Type B pancreatic cell (in vitro differentiated cells): Measurements from ENCODE around the gene RCC1. TPM values are rescaled to one million over a fixed set of nuclear protein-coding genes. Genes with fewer than 3 reads are reported as not detected.
"Not testable (repeated sequence)": the region's sequence is repeated elsewhere in the genome, so short reads cannot be mapped to it uniquely, and the experiment has no call there.

ENCODE experiments used
- DNase-seq: peaks from one replicate; pipeline ENCODE4 v3.0.0; 2021; ENCODE audit warnings: mixed read lengths; ENCODE audit not compliant: unreplicated experiment; ENCODE audit errors: extremely low spot score
- H3K27ac Mint-ChIP-seq: 2 replicates; pipeline ENCODE4 v1.8.0; 2021; ENCODE audit warnings: mild to moderate bottlenecking, mixed read lengths
- H3K27me3 Mint-ChIP-seq: 2 replicates; pipeline ENCODE4 v1.8.0; 2021; ENCODE audit warnings: mixed read lengths
- H3K36me3 Mint-ChIP-seq: 2 replicates; pipeline ENCODE4 v1.8.0; 2021; ENCODE audit warnings: mixed read lengths
- H3K4me1 Mint-ChIP-seq: one replicate; pipeline ENCODE4 v1.8.0; 2021; ENCODE audit warnings: mixed read lengths; ENCODE audit not compliant: unreplicated experiment
- H3K4me3 Mint-ChIP-seq: 2 replicates; pipeline ENCODE4 v1.8.0; 2021; ENCODE audit warnings: mild to moderate bottlenecking, mixed read lengths
- H3K9me3 Mint-ChIP-seq: 2 replicates; pipeline ENCODE4 v1.8.0; 2021; ENCODE audit warnings: mixed read lengths
- total RNA-seq: library from RNA; stranded (reverse); gene quantifications from 2 replicates; pipeline ENCODE4 v1.2.1, GENCODE V29; 2021; ENCODE audit warnings: low replicate concordance
- TF ChIP-seq, protein P1 (sequence below): fragments of 200-600 bp; sonication (generic); conservative IDR thresholded peaks from 2 replicates; pipeline ENCODE4 v1.5.0; 2021; ENCODE audit warnings: antibody characterized with exemption, mild to moderate bottlenecking

Gene RCC1
- total RNA-seq, 1 donor from 2014 or later: 46.5 TPM

DNA sequence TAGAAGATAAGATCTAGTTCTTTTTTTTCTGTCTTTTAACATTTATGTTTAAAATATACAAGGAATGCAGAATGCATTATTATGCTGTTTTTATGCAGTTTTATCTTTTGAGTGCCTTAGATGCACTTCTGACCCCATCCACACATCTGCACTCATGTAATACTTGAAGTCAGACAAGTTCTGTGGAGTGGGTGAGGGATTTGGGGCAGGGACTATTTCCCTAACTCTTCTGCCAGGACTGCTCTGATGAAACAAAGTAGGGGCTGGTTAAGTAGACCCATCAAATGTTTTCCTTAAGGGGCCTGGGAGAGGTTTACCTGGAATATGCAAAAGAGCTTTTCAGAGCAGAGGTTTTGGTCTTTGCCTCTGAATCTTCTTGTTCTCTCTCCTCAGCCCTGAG is 58.5 kb downstream of the RCC1 start:
- Mint-ChIP-seq H3K4me3 (no peak overlapping the region), H3K27ac (no peak overlapping the region), H3K36me3 (peaks cover 22% of the 10 kb centered on the region)

DNA sequence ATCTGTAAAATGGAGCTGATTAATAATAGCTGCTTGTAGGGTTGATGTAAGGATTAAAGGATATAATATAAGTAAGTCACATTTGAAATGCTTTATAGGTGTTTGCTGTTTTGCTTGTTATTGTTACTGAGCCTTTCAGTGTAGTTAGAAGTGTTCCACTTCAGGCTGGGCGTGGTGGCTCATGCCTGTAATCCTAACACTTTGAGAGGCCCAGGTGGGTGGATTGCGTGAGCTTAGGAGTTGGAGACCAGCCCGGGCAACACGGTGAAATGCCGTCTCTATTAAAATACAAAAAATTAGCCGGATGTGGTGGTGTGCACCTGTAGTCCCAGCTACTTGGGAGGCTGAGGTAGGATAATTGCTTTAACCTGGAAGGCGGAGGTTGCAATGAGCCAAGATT is 59.2 kb downstream of the RCC1 start:
- Mint-ChIP-seq H3K36me3 (peaks cover 22% of the 10 kb centered on the region), H3K9me3 (no peaks in the 10 kb centered on the region), H3K4me3 (no peak overlapping the region), H3K4me1 (no peaks in the 10 kb centered on the region), H3K27me3 (no peaks in the 10 kb centered on the region), H3K27ac (no peak overlapping the region)
- no peak for DNase-seq
- TF ChIP-seq, protein P1, sequence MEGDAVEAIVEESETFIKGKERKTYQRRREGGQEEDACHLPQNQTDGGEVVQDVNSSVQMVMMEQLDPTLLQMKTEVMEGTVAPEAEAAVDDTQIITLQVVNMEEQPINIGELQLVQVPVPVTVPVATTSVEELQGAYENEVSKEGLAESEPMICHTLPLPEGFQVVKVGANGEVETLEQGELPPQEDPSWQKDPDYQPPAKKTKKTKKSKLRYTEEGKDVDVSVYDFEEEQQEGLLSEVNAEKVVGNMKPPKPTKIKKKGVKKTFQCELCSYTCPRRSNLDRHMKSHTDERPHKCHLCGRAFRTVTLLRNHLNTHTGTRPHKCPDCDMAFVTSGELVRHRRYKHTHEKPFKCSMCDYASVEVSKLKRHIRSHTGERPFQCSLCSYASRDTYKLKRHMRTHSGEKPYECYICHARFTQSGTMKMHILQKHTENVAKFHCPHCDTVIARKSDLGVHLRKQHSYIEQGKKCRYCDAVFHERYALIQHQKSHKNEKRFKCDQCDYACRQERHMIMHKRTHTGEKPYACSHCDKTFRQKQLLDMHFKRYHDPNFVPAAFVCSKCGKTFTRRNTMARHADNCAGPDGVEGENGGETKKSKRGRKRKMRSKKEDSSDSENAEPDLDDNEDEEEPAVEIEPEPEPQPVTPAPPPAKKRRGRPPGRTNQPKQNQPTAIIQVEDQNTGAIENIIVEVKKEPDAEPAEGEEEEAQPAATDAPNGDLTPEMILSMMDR: no peak

More for the DNA sequence above, 58.5 kb downstream of the RCC1 start:
- Mint-ChIP-seq H3K9me3 (no peaks in the 10 kb centered on the region), H3K4me1 (no peaks in the 10 kb centered on the region), H3K27me3 (no peaks in the 10 kb centered on the region)
- TF ChIP-seq, protein P1: no peak
- no peak for DNase-seq

DNA sequence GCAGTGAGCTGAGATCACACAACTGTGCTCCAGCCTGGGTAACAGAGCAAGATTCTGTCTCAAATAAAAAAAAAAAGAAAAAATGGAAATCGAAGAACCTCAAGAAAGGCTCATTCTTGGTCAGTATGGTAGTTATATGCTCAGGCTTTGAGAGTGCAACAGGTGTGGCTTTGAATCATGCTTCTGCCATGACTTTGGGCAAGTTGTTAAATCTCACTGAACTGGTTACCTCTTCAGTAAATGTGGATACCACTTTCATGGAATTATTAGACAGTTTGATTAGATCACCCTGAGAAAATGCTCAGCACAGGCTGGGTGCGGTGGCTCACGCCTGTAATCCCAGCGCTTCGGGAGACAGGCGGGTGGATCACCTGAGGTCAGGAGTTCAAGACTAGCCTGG is 59.9 kb downstream of the RCC1 start:
- peaks cover 22% of the 10 kb centered on the region for H3K36me3 Mint-ChIP-seq
- H3K4me3 Mint-ChIP-seq: no peak overlapping the region
- TF ChIP-seq, protein P1: no peak
- no peaks in the 10 kb centered on the region for H3K4me1 Mint-ChIP-seq
- peak overlapping the region; percentile 39 for H3K27ac Mint-ChIP-seq
- H3K27me3 Mint-ChIP-seq: no peaks in the 10 kb centered on the region
- no peak for DNase-seq
- no peaks in the 10 kb centered on the region for H3K9me3 Mint-ChIP-seq

DNA sequence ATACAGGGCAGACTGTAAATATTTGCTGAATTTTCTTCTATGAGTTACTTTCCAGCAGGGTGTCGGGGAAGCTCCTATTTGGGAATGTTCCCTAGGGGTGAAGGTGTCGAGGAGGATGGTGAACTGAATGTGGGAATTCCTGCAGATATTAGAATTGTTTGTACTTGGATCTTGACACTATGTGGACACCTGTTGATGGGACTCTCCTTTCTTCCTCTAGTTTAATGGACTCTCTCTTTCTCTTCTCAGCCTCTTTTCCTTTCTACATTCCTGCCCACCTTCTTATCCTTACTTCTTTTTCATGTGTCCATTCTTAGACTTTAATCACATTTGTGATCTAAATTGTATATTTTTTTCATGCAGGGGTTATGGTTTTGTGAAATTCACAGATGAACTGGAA is 61.1 kb downstream of the RCC1 start:
- H3K9me3 Mint-ChIP-seq: no peaks in the 10 kb centered on the region
- H3K27ac Mint-ChIP-seq: no peak overlapping the region
- H3K4me3 Mint-ChIP-seq: no peak overlapping the region
- TF ChIP-seq, protein P1: no peak
- H3K36me3 Mint-ChIP-seq: peaks cover 22% of the 10 kb centered on the region
- H3K27me3 Mint-ChIP-seq: no peaks in the 10 kb centered on the region
- no peak for DNase-seq
- H3K4me1 Mint-ChIP-seq: no peaks in the 10 kb centered on the region

DNA sequence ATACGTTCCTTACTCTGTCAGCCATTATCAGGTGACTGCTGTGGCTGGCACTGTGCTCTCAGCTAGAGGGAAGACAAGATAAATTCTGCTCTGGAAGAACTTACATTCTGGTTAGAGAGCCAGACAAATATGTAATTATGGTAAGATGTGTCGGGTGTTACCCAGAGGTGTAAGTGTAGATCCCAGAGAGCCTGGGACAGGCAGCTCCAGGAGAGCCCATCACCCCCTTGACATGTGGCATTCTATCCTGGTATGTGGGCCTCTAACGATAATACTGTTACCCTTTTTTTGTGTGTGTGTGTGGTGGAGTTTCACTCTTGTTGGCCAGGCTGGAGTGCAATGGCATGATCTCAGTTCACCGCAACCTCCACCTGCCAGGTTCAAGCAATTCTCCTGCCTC is 66.1 kb downstream of the RCC1 start:
- Mint-ChIP-seq H3K27ac (no peak overlapping the region), H3K4me1 (no peaks in the 10 kb centered on the region), H3K4me3 (no peak overlapping the region), H3K36me3 (peaks cover 23% of the 10 kb centered on the region), H3K27me3 (no peaks in the 10 kb centered on the region), H3K9me3 (no peaks in the 10 kb centered on the region)
- TF ChIP-seq, protein P1: no peak
- DNase-seq: no peak

DNA sequence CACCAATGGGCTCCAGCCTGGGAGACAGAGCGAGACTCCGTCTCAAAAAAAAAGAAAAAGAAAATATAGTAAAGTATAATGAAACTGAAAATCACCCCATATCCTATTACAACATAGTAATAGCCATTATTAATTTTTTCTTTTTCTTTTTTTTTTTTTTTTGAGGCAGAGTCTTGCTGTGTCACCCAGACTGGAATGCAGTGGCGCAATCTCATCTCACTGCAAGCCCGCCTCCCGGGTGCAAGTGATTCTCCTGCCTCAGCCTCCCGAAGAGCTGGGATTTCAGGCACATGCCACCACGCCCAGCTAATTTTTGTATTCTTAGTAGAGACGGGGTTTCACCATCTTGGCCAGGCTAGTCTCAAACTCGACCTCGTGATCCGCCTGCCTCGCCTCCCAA is 67.0 kb downstream of the RCC1 start:
- not testable (repeated sequence) for H3K4me3 Mint-ChIP-seq, DNase-seq, H3K9me3 Mint-ChIP-seq, H3K27ac Mint-ChIP-seq, H3K4me1 Mint-ChIP-seq, H3K27me3 Mint-ChIP-seq
- H3K36me3 Mint-ChIP-seq: peaks cover 23% of the 10 kb centered on the region
